GM13977 (cell line): Measurements from ENCODE around the gene SRSF7.
"Not testable (repeated sequence)": the region's sequence is repeated elsewhere in the genome, so short reads cannot be mapped to it uniquely, and the experiment has no call there.

Experiments
- DNase-seq: peaks from one replicate; pipeline ENCODE4 v3.0.0; 2012; ENCODE audit warnings: low spot score
- in situ Hi-C: fragments of 300-500 bp; cut with MboI; formaldehyde crosslinking; loops from one replicate; pipeline ENCODE4 v1.12.0; 2022; ENCODE audit warnings: low sequenced_read_pairs, low pct_unique_long_range_greater_than_20kb, mixed read lengths, inconsistent platforms; ENCODE audit not compliant: unreplicated experiment
- TF ChIP-seq, protein P1 (sequence below): IDR thresholded peaks from 2 replicates; pipeline ENCODE4 v1.5.1; 2012; ENCODE audit warnings: mild to moderate bottlenecking, control low read depth; ENCODE audit not compliant: insufficient read depth; ENCODE audit errors: extremely low read depth, missing control alignments

SRSF7 gene

DNA sequence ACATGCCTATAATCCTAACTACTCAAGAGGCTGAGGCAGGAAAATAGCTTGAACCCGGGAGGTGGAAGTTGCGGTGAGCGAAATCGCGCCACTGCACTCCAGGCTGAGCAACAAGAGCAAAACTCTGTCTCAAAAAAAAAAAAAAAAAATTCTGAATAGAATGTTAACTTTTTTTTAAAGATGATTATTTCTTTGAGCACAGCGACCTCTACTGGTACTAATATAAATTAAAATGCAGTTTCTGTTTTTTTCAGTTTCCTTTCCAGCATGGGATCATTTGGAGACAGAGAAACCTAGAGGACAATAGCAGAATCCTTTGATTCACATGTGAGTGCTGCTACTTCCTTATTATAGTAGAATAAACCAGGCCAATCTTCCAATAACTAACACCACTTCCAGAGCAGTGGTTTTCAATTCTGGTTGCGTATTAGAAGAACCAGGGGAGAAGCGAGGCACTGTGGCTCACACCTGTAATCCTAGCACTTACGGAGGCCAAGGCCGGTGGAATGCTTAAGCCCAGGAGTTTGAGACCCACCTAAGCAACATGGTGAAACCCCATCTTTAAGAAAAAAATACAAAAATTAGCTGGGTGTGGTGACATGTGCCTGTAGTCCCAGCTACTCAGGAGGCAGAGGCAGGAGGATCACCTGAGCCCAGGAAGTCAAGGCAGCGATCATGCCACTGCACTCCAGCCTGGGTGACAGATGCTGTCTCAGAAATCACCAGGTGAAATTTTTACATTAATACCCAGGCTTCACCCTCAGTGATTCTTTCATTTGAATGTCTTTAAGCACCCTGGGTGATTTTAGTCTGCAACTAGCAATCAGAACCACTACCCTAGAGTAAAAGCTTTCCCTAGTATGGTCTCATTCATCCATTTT lies 10.1 kb downstream of the SRSF7 start:
- in situ Hi-C loops: loop anchor here (25.0 kb wide), 1 partner anchor 429 kb away; no protein-coding TSS in a partner anchor
- peak; percentile 35 for DNase-seq
- TF ChIP-seq, protein P1, sequence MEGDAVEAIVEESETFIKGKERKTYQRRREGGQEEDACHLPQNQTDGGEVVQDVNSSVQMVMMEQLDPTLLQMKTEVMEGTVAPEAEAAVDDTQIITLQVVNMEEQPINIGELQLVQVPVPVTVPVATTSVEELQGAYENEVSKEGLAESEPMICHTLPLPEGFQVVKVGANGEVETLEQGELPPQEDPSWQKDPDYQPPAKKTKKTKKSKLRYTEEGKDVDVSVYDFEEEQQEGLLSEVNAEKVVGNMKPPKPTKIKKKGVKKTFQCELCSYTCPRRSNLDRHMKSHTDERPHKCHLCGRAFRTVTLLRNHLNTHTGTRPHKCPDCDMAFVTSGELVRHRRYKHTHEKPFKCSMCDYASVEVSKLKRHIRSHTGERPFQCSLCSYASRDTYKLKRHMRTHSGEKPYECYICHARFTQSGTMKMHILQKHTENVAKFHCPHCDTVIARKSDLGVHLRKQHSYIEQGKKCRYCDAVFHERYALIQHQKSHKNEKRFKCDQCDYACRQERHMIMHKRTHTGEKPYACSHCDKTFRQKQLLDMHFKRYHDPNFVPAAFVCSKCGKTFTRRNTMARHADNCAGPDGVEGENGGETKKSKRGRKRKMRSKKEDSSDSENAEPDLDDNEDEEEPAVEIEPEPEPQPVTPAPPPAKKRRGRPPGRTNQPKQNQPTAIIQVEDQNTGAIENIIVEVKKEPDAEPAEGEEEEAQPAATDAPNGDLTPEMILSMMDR: peak; percentile 43

DNA sequence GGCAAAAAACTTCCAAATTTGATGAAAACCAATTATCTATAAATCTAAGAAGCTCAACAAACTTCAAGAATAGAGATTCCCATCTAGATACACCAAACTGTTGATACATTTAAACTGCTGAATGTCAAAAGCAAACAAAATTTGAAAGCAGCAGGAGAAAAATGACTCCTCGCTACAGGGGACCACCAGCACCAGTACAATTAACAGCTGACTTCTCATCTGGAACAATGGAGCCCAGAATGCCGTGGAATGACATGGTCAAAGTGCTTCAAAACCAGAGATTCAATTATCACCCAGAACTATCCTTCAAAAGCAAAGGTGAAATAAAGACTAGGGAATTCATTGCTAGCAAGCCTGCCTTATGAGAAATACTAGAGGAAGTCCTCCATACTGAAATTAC lies 11.6 kb downstream of the SRSF7 start:
- no peak for DNase-seq
- in situ Hi-C loops: loop anchor here (10.0 to 25.0 kb wide), 2 partner anchors 155 to 427 kb away; no protein-coding TSS in a partner anchor
- TF ChIP-seq, protein P1: no peak

DNA sequence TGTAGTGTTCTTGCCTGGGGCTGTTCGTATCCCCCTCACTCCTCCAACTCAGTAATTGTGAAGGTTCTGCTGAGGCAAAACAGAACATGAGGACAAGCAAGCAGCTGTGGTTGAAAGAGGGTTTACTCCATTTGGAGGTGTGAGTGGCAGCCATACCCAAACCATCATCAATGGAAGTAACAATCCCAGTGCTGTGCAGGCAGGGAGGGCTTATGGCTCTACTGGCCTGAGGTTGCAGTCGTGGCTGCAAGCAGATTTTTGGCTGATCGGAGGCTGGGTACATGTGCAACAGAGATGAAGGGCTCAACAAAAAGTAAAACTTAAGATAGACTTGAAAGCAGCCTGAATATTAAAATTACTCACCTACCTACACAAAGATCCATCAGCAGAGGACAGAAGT lies 13.2 kb downstream of the SRSF7 start:
- no peak for DNase-seq
- in situ Hi-C loops: loop anchor here (10.0 to 25.0 kb wide), 2 partner anchors 153 to 426 kb away; no protein-coding TSS in a partner anchor
- TF ChIP-seq, protein P1: no peak

DNA sequence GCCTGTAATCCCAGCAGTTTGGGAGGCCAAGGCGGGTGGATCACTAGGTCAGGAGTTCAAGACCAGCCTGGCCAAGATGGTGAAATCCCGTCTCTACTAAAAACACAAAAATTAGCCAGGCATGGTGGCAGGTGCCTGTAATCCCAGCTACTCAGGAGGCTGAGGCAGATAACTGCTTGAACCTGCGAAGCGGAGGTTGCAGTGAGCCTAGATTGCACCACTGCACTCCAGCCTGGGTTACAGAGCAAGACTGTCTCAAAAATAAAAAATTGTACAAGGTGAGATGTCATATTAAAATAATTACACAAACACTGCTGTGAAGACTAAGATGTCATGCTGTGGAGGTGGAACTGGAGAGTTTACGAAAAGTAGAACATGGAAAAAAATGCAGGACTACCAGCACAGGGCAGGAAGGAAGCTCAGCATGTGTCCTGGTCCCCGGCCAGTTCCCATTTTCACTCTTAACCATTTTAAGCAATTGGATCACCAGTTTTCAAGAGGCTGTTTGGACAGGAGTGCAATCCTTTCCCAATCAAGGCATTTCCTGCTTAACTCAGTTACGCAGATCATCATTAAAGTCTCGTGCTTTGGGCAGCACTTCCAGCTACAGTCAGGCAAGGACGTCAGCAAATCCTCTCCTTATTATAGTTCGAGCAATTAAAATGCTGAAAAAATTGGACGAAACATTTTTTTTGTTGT lies 14.0 kb downstream of the SRSF7 start:
- DNase-seq: not testable (repeated sequence)
- in situ Hi-C loops: loop anchor here (10.0 to 25.0 kb wide), 2 partner anchors 152 to 425 kb away; no protein-coding TSS in a partner anchor

DNA sequence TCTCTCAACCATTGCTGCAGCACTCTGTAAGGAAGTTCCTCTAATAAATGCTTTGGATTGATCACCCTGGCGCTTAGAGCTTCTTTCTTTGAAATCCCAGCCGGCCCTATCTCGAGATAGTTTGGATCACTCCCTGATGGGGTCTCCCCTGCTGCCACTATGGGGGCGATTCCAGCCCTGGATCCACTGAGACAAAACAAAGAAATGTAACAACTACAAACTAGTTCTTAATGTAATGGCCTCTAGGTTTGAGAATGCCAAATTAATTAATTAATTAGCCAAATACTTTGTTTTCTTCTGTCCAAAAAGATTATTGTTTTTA lies 15.2 kb downstream of the SRSF7 start:
- DNase-seq: no peak
- TF ChIP-seq, protein P1: no peak
- in situ Hi-C loops: loop anchor here (10.0 to 25.0 kb wide), 2 partner anchors 151 to 424 kb away; no protein-coding TSS in a partner anchor

DNA sequence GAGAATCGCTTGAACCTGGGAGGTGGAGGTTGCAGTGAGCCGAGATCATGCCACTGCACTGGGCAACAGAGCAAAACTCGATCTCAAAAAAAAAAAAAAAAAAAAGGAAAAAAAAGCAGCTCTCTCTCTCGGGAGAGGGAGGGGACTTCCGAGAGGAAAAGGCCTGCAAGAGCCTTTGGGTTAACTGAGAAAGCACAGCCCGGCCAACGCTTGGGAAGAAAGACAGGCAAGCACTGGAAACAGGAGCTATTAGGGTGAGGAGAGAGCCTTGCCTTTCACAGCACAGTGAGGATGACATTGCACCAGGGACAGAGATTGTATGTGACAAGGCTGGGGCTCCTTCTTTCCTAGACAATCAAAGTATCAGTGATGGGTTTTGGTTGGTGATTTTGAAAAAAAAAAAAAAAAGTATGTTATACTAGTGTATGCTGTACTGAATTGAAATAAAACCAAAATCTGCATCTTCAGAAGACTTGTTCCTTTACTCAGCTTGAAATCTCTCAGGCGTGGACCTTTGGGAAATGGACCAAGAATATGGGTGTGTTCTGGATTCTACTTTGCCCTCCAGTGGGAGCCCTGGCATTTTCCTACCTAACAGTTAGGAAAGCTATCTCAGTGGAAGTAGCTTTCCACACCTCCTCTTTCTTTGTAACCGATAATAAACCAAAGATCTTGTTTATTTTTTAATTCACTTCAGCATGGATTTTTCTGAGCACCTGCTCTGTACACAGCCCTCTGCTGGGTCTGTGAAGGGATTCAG lies 16.7 kb downstream of the SRSF7 start:
- no peak for DNase-seq
- in situ Hi-C loops: loop anchor here (10.0 to 25.0 kb wide), 2 partner anchors 150 to 422 kb away; no protein-coding TSS in a partner anchor
- TF ChIP-seq, protein P1: no peak
